Germinal center (tissue), 1 donor: ENCODE measurements around the gene LMO2.

Experiments used
- DNase-seq: peaks from one replicate; pipeline ENCODE4 v3.0.0; 2012; ENCODE audit warnings: mixed read lengths, low spot score

Gene LMO2

DNA sequence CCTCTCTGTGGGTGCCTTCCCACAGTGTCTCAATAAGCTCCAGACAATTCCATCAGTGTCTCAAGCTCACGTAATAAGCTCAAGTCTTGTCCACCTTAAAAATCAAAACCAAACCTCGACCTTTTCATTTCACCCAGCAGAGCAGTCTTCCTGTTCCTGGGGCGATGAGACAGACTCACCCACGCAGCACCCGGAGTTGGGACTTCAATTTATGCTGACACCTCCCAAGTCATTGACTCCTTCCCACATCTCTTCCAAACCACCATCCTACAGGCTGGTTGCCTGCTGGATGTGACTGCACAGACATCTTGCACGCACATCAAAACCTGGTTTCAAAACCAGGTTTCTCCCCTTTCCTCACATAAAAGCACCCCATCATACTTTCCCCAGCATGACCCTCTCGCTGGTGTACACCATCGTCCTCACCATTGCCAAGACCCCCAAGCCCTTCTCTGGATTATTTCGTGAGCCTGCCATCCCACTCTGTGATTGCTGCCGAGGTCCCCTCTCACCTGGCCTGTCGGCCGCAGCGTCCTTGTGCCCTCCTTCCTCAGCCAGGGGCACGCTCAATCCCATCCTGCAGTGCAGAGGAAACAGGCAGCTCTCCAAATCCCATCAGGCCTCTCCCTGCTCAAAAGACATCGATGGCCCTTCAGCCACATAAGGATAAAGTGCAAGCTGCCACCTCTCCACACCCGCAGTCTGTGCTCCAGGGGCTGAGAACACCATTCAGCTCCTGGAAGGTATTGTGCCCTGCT is 72.4 kb downstream of the LMO2 start:
- no peak for DNase-seq
